Activated CD4-positive, alpha-beta T cell treated with anti-CD3 and anti-CD28 coated beads, Interleukin-10, Interleukin-2, amounts not matched to agents 100 ng/mL and 50 ng/mL, durations not matched to agents 16 hours and 8 hours (primary cell): ENCODE data around the gene SMYD1.
A peak's percentile ranks its signal among the peaks of the same experiment; 100 is the strongest.

Experiments
- DNase-seq: peaks from one replicate; pipeline ENCODE4 v3.0.0-alpha.2; 2020

The SMYD1 gene

DNA sequence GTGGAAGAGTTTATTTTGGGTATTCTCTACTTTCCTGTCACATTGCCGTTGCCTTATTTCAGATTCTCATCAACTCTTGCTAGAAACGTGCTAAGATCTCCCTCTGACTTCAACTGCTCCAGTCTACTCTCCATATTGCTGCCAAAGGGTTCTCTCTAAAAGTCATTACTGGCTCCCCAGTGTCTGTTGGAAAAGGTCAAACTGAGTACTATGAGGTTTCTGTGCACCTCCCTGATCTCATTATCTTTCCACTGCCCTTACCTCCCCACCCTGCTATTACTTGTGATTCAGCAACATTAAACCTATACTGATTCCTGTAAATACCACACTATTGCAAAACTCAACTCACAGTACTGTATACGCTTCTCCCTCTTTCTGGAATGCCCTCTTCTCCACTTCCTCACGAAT, 10.2 kb upstream of the SMYD1 start:
- no peak for DNase-seq

DNA sequence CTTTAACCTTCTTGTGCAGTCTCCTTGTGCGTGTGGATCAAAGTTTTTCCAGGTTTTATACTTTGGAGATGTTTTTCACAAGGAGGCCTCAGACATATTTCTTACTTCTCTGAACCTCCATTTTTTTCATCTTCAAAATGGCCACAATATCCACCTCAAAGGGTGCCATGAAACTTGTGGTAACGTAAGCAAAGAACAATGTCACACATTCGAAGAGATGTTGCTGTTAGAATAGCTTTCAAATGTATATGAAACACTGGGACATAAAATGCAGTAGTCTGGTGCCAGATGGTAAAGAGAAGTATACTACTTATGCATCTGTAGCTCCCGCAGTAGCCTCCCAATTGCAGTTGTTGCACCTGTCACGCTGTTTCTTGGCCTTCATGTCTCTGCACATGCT, 9.4 kb upstream of the SMYD1 start:
- no peak for DNase-seq

DNA sequence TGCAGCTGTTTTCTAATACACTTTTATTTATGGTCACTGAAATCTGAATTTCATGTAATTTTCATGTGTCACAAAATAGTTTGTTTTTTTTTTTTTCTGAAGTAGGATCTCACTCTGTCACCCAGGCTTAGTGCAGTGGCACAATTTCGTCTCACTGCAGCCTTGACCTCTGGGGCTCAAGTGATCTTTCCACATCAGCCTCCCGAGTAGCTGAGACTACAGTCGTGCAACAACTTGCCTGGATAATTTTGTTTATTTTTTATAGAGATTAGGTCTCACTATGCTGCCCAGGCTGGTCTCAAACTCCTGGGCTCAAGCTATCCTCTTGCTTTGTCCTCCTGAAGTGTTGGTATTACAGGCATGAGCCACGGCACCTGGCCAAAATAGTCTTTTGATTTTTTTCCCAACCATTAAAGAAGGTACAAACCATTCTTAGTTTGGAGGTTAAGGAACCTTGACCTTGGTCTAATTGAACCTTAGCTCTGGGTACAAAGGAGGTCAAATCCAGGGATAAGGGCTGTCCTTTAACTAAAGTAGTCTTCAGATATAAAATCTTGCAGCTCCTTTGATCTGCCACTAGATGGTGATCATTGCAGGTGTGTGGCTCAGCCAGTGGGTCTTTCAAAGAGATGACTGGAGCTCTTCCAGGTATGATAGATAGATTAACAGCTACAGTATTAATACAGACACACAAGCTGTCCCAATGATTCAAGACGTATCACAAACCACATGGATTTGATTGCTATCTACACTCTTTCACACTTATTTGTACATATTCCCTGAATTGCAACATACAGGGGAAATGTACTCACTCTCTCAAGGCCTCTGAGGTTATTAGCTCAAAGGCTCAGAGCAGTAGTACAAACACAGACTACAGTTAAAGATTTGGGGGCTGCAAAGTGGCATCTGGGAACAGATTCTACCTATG, 7.4 kb upstream of the SMYD1 start:
- peak; percentile 62 for DNase-seq

DNA sequence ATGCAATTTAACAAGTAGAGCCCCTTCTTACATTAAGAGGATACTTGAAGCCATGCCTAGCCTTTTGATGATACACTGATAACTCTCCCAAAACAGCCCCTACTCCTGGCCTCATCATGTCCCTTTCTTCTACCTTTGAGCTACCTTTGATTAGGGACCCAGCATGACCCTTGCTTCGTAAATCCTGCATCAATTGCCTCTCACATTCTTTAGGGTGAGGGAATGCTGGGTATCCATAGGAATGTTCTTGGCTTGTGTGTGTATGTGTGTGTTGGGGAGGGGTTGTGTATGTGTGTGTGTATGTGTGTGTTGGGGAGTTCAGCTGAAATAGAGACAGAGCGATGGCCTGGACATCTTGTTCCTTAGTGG, 6.7 kb upstream of the SMYD1 start:
- DNase-seq = no peak

DNA sequence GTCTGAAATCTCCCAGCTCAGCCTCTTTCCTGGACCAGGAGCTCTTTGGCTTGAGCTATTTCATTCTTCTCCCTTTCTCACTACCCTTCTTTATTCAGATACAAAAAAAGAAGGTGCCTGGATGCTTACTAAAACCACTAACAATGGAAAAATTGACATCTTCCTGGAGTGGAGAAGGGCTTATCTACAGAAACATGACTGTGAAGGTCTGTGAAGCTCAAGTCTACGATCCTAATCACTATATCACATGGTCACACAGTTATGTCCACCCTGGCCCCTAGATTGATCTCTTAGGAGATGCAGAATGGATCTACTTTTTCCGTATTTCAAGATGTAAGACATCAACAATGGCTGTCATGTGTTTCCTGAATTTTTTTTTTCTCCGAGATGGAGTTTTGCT, 6.3 kb upstream of the SMYD1 start:
- no peak for DNase-seq

DNA sequence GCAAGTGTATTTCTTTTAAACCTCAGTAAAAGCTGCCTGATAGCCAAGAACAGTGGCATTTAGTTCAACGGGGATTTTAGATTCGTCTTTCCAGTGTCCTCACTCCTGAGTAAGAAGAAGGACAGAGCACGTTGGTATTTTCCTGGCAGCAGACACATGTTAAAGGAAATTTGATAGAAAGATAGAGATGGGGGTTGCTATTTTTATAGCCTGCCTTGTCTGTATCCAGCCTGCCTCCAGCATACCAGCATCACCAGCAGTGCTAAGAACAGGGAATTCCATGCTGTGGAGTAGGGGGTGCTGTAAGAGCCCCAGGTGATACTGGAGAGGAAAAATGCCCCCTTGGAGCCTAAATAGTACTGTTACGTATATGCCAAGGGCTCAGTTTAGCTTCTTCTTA, 1.1 kb upstream of the SMYD1 start:
- DNase-seq = no peak

DNA sequence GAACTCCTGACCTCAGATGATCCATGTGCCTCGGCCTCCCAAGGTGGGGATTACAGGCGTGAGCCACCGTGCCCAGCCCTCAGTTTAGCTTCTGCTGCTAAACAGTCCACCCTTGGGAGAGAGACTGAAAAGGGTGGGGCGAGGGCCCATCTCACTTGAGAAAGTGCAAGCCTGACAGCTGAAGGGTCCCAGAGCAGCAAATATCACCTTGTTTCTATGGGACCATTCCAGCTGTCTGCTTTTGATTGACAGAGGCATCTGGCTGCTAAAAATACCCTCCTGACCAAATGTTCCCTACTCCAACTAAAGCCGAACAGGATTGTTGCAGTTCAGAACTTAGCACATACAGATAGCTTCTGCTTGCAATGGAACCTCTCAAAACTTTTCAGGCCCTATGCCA, 436 bp upstream of the SMYD1 start:
- DNase-seq = no peak

DNA sequence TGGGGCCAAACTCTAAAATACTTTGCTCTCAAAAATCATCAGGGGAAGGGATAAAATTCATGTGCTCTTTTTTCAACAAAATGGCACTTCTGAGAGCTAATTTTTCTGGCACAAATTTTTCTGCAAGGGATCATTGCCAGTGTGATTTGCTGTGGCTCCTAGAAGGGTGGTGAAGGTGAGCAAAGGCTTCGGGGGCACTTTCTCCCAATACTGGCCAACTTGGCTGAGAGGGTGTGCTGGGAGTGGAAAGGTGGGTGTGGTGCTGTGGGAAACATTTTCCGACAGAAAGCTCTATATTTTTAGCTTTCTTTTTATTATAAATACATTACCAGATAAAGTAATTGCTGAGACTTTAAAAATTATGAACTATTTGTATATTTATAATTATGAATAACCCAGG, 419 bp downstream of the SMYD1 start:
- DNase-seq = no peak

DNA sequence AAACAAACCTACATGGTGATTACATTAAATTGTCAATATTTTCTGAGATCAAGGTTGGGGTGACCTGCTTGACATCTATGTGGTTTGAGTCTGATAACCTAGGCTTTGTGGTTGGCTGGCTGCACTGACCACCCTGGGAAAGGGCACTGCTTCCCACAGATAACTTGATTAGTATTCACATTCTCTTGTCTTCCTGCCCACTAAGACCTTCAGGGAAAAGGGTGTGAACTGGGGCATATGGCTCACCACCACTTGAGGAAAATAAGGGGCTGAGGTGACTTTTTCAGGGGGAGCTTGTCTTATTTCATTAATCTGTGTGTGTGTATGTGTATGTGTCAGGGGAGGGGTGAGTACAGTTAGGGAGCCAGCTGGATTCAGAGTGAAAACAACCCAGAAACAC, 1.5 kb downstream of the SMYD1 start:
- no peak for DNase-seq

DNA sequence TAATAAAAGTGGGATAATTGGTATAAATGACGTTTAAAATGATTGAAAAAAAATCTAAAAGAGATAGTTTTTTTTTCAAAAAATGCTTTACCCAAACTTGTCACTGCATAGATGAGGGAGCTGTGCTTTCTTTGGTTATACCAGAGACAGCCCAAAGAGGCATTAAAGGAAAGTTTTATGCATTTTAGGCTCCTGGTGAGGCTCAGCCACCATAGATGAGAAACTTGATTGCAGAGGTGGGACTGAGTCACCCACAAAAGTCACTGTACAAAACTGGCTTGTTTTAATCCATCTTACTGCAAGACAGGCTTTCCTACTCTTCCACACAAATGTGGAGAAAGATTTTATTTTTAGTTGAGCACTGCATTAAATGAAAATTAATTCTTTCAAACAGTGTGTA, 2.4 kb downstream of the SMYD1 start:
- no peak for DNase-seq

DNA sequence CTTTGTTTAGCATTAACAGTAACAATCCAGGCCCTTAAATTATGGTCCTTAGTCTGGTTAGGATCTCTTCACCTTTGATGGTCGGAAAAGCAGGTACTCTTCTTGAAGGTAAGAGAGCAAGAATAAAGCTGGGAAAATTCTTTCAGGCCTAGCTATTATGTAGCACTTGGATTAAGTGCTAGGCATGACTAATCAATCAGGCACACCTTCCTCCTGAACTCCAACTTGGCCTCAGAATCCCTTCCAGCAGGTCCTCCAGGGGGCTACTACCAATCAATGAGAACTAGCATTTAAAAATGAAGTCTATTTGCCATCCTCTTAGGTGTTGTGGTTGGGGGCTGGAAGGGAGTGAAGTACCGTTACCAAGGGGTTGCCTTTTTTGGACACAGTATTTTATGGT, 3.7 kb downstream of the SMYD1 start:
- no peak for DNase-seq

DNA sequence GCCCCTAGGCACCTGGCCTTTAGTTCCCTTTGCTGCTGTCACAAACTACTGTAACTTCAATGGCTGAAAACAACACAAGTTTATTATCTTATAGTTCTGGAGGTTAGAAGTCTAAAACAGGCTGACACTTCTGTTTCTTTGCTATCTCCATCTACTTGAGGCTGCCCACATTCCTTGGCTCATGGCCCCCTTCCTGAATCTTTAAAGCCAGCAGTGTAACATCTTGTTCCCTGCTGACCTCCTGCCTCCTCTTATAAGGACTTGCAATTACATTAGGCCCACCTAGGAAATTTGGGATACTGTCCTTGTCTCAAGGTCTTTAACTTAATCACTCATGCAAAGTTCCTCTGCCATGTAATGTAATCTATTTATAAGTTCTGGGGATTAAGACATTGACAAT, 6.5 kb downstream of the SMYD1 start:
- DNase-seq = no peak

DNA sequence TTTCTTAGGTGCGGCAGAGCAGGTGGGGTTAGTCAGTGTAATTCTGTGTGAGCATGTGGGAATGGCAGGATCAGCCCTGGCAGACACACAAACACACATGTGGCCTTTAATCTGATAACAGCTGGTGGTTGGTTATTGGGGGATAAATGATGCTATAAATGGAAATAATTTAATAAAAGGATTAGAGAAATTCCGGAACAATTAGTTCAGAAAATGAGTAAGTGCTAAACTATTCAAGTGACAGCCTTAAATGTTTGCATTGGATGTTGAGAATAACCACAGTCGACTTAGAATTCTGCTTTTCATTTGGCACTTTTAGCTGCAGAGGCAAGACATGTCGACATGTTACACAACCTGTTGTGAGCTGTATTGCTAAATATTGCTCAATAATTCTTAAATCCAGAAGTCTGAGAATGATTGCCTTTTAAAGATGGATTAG, 7.2 kb downstream of the SMYD1 start:
- DNase-seq = no peak

DNA sequence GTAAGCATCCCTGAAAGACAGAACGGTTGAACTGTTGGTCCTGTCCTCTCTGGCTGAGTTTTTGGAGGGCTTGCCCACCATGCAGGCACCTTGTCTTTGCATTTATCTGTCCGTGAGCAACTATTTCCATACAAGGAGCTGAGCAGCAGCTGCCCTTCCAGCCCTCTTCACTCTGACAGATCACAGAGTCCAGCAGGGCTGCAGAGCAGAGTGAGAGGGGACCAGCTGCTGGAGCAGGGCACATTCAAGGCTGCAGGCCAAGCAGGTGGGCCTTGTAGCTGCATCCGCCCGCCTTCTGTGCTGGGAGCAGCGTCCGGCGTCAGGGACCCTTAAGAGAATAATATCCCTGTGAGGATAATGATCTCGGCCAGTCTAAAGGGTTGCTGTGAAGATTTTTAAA, 9.5 kb downstream of the SMYD1 start:
- no peak for DNase-seq

DNA sequence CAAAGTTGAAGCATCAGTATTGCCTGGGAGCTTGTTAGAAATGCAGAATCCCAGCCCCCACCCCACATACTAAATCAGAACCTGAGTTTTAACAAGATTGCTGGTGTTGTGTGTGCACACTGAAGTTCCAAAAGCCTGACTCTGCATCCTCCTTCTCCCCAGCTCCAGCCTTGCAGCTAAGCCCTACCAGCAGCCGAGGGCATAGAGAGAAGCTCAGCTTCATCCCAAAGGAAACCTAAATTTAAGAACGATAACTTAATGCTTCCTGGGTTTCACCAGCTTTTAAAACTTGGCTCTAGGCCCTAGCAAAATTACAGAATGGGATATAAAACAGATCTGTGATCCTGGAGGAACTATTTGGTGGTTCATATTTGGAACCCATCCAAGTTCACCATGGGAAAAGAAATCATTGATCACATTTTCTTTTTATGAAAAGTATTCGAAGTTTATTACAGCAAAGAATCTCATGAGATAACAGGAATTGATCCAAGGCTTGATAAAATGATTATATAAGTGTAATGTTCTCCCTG, 11.1 kb downstream of the SMYD1 start:
- no peak for DNase-seq

DNA sequence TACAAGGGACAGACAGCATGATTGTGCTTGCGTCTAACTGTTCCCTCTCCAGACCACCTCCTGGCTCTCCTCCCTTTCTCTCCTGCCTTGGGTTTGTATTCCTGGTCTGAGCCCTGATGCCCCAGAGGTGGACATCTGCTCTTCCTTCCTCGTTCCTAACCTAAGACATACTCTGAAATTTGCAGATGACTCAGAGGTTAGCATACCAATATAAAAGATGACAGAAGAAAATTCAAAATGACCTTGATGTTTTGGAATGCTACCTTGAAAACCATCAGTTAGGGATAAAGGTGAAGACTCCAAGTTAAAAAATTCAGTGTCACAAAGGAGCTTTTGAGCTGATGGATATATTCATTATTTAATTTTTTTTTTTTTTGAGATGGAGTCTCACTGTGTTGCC, 12.9 kb downstream of the SMYD1 start:
- no peak for DNase-seq

DNA sequence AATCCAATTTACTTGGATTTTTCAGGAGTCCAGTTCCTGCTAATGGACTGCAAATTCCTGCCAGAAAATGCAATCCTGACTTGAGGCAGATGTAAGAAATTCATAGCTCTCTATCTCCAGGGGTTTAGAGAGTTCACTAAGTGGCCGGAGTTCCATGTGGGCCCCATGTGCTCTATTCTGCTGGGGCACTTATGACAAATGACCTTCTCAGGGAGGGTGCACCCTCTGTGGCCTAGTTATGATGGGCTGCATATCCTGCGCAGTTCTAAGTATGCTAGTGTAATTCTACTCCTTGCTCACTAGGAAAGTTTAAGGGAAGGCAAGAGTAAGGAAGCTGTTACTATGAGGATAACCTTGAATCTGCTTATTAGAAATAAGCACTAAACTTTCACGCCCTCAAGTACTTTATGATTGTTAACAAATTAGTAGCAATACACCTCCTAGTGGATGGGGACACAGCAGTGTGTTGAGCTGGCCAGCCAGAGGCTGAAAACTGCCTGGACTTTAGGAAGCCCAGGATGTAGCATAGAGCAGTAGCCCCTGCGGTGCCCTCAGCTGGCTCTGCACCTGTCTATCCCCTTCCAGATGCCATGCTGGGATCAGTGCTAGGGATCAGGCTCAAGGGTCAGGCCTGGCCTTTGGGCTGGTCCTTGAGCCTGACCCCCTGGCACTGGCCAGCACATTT, 14.4 kb downstream of the SMYD1 start:
- no peak for DNase-seq

DNA sequence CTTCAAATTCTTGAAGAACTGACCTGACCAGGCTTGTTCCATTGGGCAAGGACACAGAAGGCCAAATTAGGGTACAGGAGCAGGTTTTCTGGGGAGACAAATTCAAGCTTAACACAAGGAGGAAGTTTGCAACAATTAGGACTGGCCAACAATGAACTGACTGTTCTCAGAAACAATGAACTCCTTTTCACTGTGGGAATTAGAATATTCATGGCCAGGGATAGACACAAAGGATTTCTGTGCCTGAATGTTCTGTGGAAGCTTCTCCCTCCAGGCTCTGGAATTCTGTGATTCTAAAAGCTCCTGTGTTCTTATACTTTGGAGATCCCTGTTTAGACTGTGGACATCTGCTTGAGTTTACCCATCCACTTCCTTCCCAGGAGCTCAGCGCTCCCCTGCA, 15.2 kb downstream of the SMYD1 start:
- DNase-seq = no peak

DNA sequence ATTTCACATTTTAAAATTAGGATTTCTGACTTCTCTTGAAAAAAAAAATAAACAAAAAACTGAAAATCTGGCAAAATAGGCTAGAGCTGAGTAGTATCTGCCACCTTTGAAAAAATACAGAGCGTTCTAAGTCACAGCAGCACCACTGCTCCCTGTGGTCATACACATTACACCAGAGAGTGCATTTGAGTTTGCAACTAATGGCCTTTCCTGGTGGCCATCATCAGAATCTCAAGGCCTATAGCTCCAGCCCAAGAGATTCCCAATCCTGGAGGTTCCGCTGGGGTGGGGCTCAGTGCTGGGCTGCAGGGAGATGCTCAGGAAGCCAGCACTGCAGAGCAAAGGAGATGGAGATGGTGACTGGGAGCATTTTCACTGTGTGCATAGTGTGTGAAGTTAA, 17.5 kb downstream of the SMYD1 start:
- no peak for DNase-seq

DNA sequence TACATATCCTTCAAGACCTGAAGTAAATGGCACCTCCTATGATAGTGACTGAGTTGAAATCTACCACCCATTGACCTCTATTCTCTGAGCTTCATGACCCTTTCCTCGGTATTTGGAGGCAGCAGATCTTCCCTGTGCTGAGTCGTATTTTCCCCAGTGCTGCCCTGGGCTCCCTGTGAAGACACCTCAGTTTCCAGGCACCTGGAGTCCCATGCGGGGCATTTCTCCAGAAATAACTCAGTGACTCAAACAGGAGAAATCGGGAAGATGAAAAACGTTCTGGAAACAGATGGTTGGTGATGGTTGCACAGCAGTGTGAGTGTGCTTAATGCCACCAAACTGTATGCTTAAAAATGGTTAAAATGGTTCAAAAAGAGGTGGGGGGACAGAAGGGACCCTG, 18.0 kb downstream of the SMYD1 start:
- no peak for DNase-seq

DNA sequence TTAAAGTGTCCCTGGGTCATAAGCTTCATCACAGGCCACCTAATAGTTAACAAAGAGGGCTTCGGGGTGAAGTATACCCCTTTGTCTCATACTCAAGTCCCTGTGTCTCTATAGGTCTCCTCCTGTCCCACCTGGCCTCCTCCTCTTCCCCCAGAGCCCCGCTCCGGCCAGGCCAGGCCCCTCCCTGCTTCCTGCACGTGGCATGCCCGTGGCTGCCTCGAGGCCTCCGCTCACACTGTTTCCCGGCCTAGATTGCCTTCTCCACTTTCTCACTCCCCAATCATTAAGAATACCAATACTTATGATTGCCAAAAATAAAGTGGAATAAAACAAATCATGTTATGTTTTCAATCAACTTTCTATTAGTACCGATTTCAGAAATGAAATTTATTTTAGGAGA, 18.8 kb downstream of the SMYD1 start:
- DNase-seq = no peak

DNA sequence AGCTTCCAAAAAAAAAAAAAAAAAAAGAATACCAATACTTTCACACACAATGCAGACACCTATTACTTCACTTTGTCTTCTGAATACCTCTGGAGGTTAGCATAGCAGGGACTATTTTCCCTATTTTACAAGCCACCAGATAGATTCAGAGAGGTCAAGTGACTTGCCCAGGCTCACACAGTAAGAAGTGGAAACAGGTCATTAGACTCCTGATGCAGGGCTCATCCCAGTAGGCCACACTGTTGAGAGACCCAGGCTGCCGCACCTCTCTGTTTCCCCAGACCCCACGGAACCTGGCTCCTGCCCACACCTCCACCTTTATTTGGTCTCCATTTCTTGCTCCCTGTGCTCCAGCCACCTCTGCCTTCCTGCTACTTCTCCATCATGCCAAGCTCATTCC, 19.4 kb downstream of the SMYD1 start:
- DNase-seq = no peak

DNA sequence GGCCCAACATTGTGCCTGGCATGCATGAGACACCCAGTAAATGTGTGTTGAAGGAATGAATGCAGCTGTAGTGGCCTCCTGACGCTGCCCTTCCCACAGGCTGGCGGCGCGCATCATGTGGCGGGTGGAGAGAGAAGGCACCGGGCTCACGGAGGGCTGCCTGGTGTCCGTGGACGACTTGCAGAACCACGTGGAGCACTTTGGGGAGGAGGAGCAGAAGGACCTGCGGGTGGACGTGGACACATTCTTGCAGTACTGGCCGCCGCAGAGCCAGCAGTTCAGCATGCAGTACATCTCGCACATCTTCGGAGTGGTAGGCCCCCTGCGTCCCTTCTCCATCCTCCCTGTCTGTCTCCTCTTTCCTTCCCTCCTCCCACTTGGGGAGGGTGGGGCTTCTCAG, 20.1 kb downstream of the SMYD1 start:
- DNase-seq = no peak

DNA sequence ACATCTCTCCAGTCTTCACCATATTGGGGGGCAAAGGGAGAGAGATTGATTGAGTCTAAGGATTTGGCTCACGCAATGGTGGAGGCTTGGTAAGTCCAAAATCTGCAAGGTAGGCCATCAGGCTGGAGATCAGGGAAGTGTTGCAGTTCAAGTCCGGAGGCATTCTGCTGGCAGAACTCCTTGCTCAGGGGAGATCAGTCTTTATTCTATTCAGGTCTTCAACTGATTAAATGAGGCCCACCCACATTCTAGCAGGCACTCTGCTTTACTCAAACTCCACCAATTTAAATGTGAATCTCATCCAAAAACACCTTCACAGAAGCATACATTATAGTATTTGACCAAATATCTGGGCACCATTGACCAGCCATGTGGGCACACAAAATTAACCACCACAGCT, 21.4 kb downstream of the SMYD1 start:
- no peak for DNase-seq
